Esophagus (tissue), 2 donors: Measurements from ENCODE around the gene TGFBR3. TPM values are rescaled to one million over a fixed set of nuclear protein-coding genes. Genes with fewer than 3 reads are reported as not detected.

Experiments
- H3K27ac ChIP-seq, 2 donors: one replicate each; pipeline ENCODE4 v1.5.1; 2013; ENCODE audit warnings: low read depth in 2 of 2, mild to moderate bottlenecking in 2 of 2, inconsistent platforms in 1 of 2, low read length in 1 of 2, moderate library complexity in 1 of 2
- H3K27me3 ChIP-seq, 2 donors: one replicate each; pipeline ENCODE4 v1.6.1; 2013; ENCODE audit warnings: low read length in 2 of 2, control low read depth in 1 of 2, mild to moderate bottlenecking in 1 of 2; ENCODE audit not compliant: insufficient read depth in 2 of 2, control insufficient read depth in 1 of 2
- H3K36me3 ChIP-seq, 2 donors: one replicate each; pipeline ENCODE4 v1.6.1; 2013; ENCODE audit warnings: low read length in 1 of 2; ENCODE audit not compliant: control insufficient read depth in 2 of 2, insufficient read depth in 2 of 2
- H3K4me1 ChIP-seq, 2 donors: one replicate each; pipeline ENCODE4 v1.6.1; 2013; ENCODE audit warnings: low read length in 1 of 2; ENCODE audit not compliant: control insufficient read depth in 2 of 2, insufficient read depth in 2 of 2
- H3K4me3 ChIP-seq, 2 donors: one replicate each; pipeline ENCODE4 v1.5.1; 2013; ENCODE audit warnings: low read length in 2 of 2, mild to moderate bottlenecking in 2 of 2, low read depth in 1 of 2, moderate library complexity in 1 of 2
- H3K9me3 ChIP-seq, 2 donors: one replicate each; pipeline ENCODE4 v1.6.1; 2013; ENCODE audit warnings: mild to moderate bottlenecking in 2 of 2, low read depth in 1 of 2, low read length in 1 of 2, moderate library complexity in 1 of 2; ENCODE audit not compliant: control insufficient read depth in 2 of 2, insufficient read depth in 1 of 2
- WGBS, 2 donors: extraction: QIAGEN DNeasy Blood & Tissue Kit; methylation state at CpG; one replicate each; pipeline ENCODE4 v1.1.7; 2013; 5-methylcytosine and 5-hydroxymethylcytosine counted together
- polyA plus RNA-seq, 2 donors: library from polyadenylated mRNA; stranded (reverse); fragments of 200-250 nt; gene quantifications; one replicate each; pipeline ENCODE4 v1.2.3, GENCODE V29; 2013
- donor health status: healthy with polysubstance abuse.
- donor health status: Bipolar disorder and iron deficiency.

Gene TGFBR3
- polyA plus RNA-seq: 10 to 100 TPM in 1 of 2 donors, 1 to 10 TPM in 1; 3.8 to 10.5 TPM

- H3K36me3 ChIP-seq: no peaks in the 10 kb centered on the region
- H3K27me3 ChIP-seq: no peaks in the 10 kb centered on the region
- peaks cover 0 to 3% of the 10 kb centered on the region in 2 donors for H3K4me1 ChIP-seq
- peak within 1 kb of the TSS; percentile 88 to 91 for H3K27ac ChIP-seq
- peak within 1 kb of the TSS; percentile 72 to 98 for H3K4me3 ChIP-seq
- no peaks in the 10 kb centered on the region for H3K9me3 ChIP-seq
- WGBS, 2 donors: 0 to 1% methylated on average over 52 to 92 of the region's 92 CpGs
Observed at GRCh38 chr1:91885716-91886506, at the start of gene TGFBR3. Gene TGFBR3, minus strand, starts transcription at chr1:91886151. Its CDS starts 24,620 bp downstream, at chr1:91861531.

DNA sequence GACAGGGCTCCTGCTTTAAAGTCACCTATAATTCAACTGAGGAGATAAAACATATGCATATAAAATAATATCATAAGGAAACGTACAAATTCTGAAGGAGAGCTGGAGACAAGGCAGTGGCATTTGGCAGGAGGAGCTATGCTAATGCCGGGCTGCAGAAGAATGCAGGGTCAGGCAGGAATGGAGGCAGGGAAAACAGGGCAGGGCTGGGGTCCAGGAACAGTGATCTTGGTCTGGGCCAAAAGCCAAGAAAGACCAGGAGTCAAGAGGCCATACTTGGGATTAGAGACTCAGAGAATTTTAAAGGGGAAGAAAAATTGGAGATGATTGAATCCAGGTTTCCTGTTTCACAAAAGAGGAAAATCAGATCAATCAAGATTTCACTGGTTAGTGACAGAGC lies 43.3 kb upstream of the TGFBR3 start:
- 28 to 33% methylated on average over 2 of the region's 2 CpGs for WGBS, 2 donors
- Histone ChIP-seq H3K27me3 (no peaks in the 10 kb centered on the region), H3K9me3 (no peaks in the 10 kb centered on the region), H3K4me1 (no peaks in the 10 kb centered on the region), H3K4me3 (no peak overlapping the region), H3K36me3 (no peaks in the 10 kb centered on the region), H3K27ac (no peak overlapping the region)

DNA sequence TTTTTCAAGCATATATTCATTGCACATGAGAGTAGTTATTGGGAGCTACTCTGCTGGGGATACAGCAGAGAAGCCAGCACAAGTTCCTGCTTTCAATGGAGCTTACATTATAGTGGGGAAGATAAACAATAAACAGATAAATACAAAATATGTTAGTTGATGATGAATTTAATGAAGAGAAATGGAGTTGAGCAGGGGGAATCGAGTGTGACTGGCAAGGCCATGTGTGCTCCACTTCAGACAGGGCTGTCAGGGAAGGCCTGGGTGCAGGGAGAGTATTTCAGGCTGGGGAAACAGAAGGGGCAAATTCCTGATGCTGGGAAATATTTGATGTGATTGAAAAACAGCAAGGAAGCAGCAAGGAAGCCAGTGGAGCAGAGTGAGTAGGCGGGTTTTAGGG lies 42.1 kb upstream of the TGFBR3 start:
- H3K27me3 ChIP-seq: no peaks in the 10 kb centered on the region
- no peaks in the 10 kb centered on the region for H3K36me3 ChIP-seq
- 96 to 98% methylated on average over 2 of the region's 2 CpGs for WGBS, 2 donors
- H3K9me3 ChIP-seq: no peaks in the 10 kb centered on the region
- H3K4me3 ChIP-seq: no peak overlapping the region
- no peaks in the 10 kb centered on the region for H3K4me1 ChIP-seq
- no peak overlapping the region for H3K27ac ChIP-seq

DNA sequence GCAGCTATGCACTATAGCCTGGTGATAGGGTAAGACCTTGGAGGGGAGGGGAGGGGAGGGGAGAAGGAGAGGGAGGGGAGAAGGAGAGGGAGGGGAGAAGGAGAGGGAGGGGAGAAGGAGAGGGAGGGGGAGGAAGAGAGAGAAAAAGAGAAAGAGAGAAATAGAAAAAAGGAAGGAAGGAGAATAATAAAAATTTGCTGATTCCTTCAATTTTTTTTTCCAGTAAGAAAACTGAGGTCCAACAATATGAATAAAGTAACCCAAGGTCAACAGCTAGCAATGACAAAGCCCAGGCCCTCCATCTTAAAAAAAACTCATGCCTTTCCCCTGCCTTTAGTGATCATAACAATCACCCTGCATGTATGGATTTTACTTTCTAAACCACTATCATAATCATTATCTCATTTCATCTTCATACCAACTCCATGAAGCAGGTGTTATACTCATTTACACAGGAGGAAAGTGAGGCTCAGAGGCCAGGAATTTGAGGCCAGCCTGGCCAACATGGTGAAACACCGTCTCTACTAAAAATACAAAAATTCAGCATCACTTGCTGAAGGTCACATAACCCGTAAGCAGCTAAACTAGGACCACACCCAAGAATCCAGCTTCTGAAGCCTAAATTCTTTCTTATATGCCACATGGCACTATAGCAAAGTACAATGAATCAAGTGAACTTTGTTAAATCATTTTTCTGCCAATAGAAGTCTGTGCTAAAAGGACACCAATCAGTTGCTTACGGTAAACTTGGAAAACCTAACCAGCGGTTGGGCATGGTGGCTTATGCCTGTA lies 39.9 kb upstream of the TGFBR3 start:
- WGBS, 2 donors: 90 to 92% methylated on average over 4 of the region's 4 CpGs
- no peaks in the 10 kb centered on the region for H3K4me1 ChIP-seq

DNA sequence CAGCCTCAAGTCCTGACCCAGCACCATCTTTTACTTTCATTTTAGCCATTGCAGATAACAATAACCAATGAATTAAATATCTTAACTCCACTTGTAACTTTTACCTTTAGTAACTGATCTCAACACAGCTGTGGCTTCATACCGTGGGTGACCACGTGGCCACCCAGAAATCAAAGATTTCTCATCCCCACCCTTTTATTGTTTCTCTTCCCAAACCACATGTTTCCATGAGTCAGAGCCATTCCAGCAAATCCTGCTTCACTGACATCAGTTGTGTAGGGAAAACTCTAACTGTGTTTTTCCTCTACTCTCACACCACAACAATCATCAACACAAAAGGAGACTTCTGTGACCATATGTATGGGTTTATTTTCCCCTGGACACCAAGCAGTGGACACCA lies 38.2 kb upstream of the TGFBR3 start:
- H3K4me3 ChIP-seq: no peak overlapping the region
- H3K27me3 ChIP-seq: no peaks in the 10 kb centered on the region
- H3K27ac ChIP-seq: no peak overlapping the region
- no peaks in the 10 kb centered on the region for H3K4me1 ChIP-seq
- WGBS, 2 donors: 31 to 49% methylated on average over 2 of the region's 2 CpGs
- no peaks in the 10 kb centered on the region for H3K36me3 ChIP-seq
- H3K9me3 ChIP-seq: no peaks in the 10 kb centered on the region

More for the DNA sequence above, 39.9 kb upstream of the TGFBR3 start:
- Histone ChIP-seq H3K4me3 (no peak overlapping the region), H3K27ac (no peak overlapping the region), H3K27me3 (no peaks in the 10 kb centered on the region), H3K36me3 (no peaks in the 10 kb centered on the region), H3K9me3 (no peaks in the 10 kb centered on the region)

GRCh38 chr1:91919962-91920361 lies 34.0 kb upstream of the TGFBR3 start:
- Histone ChIP-seq H3K27ac (no peak overlapping the region), H3K36me3 (no peaks in the 10 kb centered on the region), H3K27me3 (no peaks in the 10 kb centered on the region), H3K4me3 (no peak overlapping the region), H3K9me3 (no peaks in the 10 kb centered on the region), H3K4me1 (no peaks in the 10 kb centered on the region)
- 83 to 85% methylated on average over 8 of the region's 8 CpGs for WGBS, 2 donors

DNA sequence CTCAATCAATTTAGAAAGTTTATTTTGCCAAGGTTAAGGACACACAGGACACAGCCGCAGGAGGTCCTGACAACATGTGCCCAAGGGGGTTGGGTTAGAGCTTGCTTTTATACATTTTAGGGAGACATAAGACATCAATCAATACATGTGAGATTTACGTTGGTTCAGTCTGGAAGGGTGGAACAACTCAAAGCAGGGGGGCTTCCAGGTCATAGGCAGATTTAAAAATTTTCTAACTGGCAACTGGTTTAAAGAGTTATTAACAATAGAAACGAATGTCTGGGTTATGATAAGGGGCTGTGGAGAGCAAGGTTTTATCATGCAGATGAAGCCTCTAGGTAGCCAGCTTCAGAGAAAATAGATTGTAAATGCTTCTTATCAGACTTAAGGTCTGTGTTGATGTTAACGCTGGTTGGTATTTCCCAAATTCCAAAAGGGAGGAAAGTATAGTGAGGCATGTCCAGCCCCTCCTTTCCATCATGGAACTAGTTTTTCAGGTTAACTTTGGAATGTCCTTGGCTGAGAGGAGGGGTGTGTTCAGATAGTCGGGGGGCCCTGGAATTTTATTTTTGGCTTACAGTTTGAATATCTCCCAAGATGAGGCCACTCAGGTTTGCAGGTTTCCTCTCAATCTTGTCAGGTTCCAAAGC lies 31.0 kb upstream of the TGFBR3 start:
- 67% methylated on average over 5 of the region's 5 CpGs for WGBS, 2 donors
- Histone ChIP-seq H3K27ac (no peak overlapping the region), H3K27me3 (no peaks in the 10 kb centered on the region), H3K4me3 (no peak overlapping the region), H3K36me3 (no peaks in the 10 kb centered on the region), H3K4me1 (no peaks in the 10 kb centered on the region), H3K9me3 (no peaks in the 10 kb centered on the region)

DNA sequence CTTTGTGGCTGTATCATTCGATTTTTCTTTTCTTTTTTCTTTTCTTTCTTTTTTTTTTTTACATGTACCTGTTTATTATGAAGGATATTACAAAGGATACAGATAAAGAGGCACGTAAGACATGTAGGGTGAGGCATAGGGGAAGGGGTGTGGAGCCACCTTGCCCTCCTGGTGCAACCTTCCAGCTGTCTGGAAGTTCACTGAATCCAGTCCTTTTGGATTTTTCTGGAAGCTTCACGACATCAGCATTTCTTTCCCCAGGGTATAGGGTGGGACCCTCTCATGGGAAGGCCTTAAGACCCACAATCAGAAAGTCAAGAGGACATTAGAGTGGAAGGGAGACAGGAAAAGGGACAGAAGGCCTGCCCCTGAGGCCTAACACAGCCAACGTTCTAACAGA lies 30.1 kb upstream of the TGFBR3 start:
- no peak overlapping the region for H3K27ac ChIP-seq
- WGBS, 2 donors: 71 to 79% methylated on average over 4 of the region's 4 CpGs
- no peak overlapping the region for H3K4me3 ChIP-seq
- no peaks in the 10 kb centered on the region for H3K4me1 ChIP-seq
- H3K27me3 ChIP-seq: no peaks in the 10 kb centered on the region
- H3K36me3 ChIP-seq: no peaks in the 10 kb centered on the region
- H3K9me3 ChIP-seq: no peaks in the 10 kb centered on the region

DNA sequence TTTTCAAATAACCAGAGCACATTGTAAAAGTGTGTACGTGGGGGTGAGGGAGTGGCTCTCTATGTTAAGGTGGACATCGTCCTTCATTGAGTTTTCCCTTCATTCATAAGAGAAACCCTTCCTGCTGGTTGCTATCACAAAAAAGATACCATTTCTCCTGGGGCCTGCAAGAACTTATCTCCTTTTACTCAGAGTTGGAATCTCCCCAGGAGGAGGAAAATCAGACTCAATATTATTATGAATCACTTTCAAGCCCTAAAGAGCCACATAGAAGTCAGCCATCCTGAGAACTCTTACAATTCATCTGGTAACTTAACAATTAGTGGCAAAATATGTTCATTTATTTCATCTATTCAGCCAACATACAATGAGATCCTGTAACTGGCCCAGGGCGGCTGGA lies 27.1 kb upstream of the TGFBR3 start:
- Histone ChIP-seq H3K9me3 (no peaks in the 10 kb centered on the region), H3K27ac (no peak overlapping the region), H3K36me3 (no peaks in the 10 kb centered on the region), H3K27me3 (no peaks in the 10 kb centered on the region), H3K4me3 (no peak overlapping the region), H3K4me1 (no peaks in the 10 kb centered on the region)
- WGBS, 2 donors: 68 to 72% methylated on average over 3 of the region's 3 CpGs
